HG03469 (cell line): ENCODE measurements around the gene CPED1.
"Not testable (repeated sequence)": the region's sequence is repeated elsewhere in the genome, so short reads cannot be mapped to it uniquely, and the experiment has no call there.

Experiments
- ATAC-seq: cut with Tn5 transposase; IDR thresholded peaks from one replicate; pipeline ENCODE4 v1.9.1; 2021; ENCODE audit warnings: mild to moderate bottlenecking, moderate library complexity, moderate number of reproducible peaks; ENCODE audit not compliant: unreplicated experiment

Gene CPED1

GRCh38 chr7:121083790-121084251, 95.3 kb downstream of the CPED1 start:
- ATAC-seq: no peak

GRCh38 chr7:121084256-121084655, 95.7 kb downstream of the CPED1 start:
- ATAC-seq: no peak

DNA sequence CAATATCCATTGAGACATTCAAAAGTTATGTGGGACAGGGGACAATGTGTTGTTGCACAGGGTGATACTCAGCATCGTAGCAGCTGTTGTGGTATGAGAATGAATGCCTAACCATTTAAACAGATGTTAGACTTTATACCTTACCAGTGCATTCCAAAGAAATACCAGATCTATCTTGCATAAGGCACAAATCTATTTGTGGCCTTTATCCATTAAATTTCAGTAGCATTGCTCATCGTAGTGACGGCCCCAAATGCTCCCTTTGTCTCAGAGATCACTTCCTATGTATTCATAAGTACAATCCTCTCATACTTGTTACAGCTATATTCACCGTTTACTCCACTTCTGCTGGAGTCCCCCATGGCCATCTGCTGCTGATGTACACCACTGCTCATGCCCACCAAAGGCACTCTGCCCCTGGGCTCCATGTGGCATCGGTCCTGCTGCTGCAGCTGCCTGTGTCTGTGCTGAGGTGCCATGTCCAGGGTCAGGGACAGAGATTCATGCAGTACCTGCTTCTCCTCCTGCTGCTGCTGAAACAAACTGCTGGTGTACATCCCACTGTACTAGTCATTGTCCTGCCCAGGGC, 96.3 kb downstream of the CPED1 start:
- ATAC-seq: no peak

- no peak for ATAC-seq
Measured at GRCh38 chr7:121085922-121086321, 97.4 kb downstream of the CPED1 start.

DNA sequence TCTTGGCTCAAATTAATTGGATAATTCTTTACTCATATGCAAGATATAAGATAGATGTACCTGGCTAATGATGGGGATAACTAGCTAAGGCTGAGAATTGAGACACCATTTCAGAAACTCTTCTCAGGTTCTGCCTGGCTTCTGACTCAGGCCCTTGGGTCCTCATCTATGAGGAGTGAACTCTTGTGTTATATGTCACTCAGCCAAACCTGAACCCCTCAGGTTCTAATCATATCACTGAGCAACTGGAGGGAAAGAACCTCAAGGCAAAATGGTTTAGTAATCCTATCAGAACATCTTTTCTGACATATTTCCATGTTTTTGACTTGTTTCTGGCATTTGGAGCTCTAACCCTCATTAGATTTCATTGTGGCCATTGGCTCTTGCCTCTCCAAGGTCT, 100.4 kb downstream of the CPED1 start:
- ATAC-seq: no peak

- ATAC-seq: no peak
Measured at GRCh38 chr7:121094829-121095228, 106.3 kb downstream of the CPED1 start.

GRCh38 chr7:121097577-121097976, 109.1 kb downstream of the CPED1 start:
- ATAC-seq: no peak

- ATAC-seq: no peak
Measured at GRCh38 chr7:121099572-121099971, 111.1 kb downstream of the CPED1 start.

DNA sequence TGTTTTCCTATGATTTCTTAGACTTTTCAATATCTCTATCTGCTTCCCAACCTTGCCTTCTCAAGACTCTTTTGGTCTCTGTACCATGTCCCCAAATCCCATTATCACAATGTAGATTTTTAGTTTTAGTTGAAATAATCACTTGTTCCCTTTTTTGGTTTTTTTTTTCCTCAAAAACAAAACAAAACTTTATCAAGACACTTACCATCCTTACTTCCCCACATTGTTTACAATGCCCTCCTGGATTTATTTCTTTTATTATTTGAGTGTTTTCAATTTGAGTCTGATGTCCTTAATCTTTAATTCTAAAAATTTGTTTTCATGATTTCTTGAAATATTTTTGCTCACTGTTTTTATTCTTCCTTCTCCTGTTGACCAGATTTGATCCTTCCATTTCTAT, 112.6 kb downstream of the CPED1 start:
- ATAC-seq: no peak

DNA sequence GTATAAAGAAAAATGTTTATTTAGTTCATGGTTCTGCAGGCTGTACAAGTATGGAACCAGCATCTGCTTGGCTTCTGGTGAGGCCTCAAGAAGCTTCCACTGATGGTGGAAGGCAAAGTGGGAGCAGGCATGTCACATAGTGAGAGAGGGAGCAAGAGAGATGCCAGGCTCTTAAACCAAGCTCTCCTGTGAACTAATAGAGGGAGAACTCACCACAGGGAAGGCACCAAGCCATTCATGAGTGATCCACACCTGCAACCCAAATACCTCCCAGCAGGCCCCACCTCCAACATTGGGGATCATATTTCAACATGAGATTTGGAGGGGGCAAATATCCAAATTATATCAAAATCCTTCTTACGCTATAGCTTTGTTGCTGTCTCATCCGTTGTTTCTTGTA, 113.1 kb downstream of the CPED1 start:
- no peak for ATAC-seq

DNA sequence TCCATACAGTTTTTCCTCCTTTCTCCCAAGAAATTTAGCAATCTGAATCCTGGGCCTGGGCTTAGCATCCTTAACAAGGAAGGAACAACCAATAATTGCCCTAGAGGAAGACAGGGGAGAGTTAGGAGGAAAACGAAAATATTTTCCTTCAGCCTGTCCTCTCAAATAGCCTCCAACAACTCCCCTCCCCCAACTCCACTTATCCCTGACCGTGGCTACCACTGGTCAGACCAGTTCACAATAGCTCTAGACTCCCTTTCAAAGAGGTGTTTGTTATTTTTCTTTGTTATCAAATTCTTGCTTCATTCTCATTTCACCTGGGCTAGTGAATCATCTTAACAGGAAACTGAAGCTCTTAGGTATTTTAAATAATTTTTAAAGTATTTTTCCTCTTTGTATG, 114.1 kb downstream of the CPED1 start:
- no peak for ATAC-seq

GRCh38 chr7:121103086-121103485, 114.6 kb downstream of the CPED1 start:
- ATAC-seq: no peak

DNA sequence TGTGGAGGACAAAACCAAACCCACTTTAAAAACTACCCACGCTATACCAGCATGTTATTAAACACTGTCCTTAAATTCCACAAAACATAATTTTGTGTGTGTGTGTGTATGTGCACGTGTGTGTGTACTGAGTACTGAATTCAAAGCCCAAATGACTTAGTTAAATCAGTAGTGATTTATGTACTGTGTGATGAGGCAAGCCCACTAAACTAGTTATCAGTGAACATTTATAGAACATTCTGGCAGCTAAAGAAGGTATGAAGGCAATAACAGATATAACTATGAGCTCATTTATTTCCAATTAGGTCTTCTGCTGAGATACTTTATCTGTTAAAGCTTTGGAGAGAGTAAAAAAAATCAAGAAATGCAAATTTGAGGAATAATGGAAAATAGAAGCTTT, 115.1 kb downstream of the CPED1 start:
- no peak for ATAC-seq

DNA sequence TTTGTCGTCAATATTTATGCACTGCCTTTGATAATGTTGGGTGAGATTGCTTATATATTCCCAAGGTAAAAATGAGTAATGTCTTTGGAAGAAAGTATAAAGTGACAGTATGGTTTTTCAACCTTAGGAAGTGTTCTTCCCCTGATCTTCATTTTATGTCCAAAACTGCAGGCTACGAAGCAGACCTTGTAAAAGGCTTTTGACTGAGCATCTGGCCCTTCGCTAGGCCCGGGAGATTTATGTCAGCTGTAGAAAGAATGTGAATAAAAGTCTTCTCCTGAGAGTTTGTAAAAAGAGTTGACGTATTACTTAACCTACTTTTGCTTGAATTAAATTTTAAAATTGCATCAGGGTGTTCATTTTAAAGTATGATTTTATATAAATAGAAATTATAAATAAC, 116.8 kb downstream of the CPED1 start:
- ATAC-seq: no peak

DNA sequence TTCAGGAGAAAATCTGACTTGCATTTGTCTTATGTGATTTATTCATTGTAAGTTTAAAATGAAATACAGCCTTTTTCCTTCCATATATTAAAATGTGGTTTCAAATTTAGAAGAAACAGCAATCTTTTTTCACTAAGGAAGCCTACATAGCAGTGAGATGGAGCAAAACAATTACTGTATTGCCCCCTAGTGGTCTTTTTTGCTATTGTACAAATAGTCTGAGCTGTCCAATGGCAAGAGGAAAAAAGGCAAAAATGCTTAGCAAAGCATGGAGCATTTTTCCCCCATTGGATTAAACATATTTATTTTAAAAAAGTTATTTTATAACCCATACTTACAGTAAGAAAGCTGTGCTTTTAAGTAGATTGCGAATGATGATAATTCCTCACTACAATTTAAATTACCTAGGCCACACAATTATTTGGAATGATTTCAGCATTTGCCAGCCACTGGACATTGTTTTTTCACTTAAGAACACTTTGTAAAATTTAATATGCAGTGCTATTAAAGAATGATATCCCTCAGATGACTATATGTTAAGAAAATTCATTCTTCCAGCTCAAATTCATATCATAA, 119.5 kb downstream of the CPED1 start:
- ATAC-seq: peak; percentile 84

DNA sequence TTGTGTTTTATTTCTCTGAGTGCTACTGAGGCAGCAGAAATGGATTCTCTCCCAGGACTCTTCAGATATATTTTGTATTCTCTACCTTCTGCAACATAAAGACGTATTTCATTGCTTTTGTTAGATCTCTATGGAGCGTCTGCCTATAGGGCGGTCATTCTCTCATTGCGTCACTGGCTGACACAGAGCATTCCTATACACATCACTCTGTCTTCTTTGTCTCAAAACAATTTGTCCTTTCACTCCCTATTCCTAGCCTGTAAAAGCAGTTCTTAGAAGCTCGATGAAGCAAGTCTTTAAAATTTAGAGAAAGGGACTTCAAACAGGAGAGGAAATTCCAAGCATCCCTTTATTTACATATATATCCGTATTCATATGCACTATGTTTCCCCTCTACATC, 120.6 kb downstream of the CPED1 start:
- no peak for ATAC-seq

GRCh38 chr7:121113288-121113687, 124.8 kb downstream of the CPED1 start:
- ATAC-seq: no peak

GRCh38 chr7:121116396-121116795, 127.9 kb downstream of the CPED1 start:
- no peak for ATAC-seq

DNA sequence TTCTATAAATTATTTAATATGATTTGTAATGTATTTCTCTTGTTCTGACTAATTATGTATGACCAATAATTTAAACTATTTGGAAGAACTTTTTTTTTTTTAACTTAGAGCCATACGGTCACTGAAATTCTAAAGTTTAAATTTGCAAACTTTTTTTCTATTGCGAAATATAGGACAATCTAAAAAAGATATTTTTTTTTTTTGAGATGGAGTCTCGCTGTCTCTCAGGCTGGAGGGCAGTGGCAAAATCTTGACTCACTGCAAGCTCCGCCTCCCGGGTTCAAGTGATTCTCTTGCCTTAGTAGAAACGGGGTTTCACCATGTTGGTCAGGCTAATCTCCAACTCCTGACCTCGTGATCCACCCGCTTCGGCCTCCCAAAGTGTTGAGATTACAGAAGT, 130.5 kb downstream of the CPED1 start:
- no peak for ATAC-seq

DNA sequence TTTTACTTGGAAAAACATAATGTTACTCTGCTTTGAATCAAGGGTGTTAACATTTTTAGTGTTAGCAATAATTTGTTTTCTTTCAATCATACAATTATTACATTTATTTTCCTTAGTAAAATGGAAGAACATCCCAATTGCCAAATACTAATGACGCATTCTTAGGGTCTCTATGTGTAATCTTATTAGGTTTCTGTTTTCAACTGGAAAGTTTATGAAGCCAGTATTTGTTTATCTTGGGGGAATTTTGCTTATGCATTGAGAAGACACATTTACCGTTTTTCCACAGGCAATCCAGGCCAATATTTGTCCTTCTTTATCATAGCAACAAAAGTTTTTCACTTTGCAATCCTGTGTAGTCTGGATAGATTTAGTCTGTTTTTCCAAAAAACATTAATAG, 134.5 kb downstream of the CPED1 start:
- ATAC-seq: no peak

DNA sequence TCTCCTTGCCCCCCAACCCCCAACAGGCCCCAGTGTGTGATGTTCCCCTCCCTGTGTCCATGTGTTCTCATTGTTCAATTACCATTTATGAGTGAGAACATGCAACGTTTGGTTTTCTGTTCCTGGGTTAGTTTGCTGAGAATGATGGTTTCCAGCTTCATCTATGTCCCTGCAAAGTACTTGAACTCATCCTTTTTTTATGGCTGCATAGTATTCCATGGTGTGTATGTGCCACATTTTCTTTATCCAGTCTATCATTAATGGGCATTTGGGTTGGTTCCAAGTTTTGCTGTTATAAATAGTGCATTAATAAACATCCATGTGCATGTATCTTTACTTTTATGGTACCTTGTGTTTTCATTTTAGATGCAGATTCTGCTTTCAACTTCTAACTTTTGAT, 136.9 kb downstream of the CPED1 start:
- not testable (repeated sequence) for ATAC-seq

DNA sequence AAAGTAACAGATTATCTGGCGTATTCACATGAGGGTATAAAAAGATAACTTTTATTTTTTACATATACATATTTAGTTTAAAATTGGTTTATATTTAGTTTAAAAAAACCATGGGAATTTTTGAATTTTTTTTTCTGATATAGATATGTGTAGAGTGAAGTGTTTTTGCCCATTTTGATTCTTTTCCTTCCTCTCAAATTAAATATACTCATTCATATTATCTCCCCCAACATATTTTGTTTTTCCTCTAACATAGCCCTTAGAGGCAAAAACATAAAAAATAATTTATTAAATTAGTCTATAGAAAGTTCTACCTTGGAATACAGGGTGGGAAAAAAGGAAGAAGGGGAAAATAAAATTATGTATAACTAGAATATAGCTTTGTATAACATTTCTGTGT, 137.7 kb downstream of the CPED1 start:
- ATAC-seq: no peak
